Upper lobe of left lung (tissue), 4 donors: ENCODE data around the gene TMEM209.

Source experiments
- CTCF ChIP-seq, 6 experiments: fragments of 450-650 bp in 4 of 6; fragments of 200-600 bp in 2 of 6; sonication (generic) in 2 of 6; IDR thresholded peaks; one replicate each; pipeline ENCODE4 v1.5.1; 2016 to 2019; ENCODE audit warnings: antibody characterized with exemption in 6 of 6
- POLR2A ChIP-seq, 4 donors: fragments of 450-650 bp; IDR thresholded peaks; one replicate each; pipeline ENCODE4 v1.5.1; 2016 to 2017; ENCODE audit warnings: antibody characterized with exemption in 4 of 4, mild to moderate bottlenecking in 2 of 4

- TF ChIP-seq POLR2A (IDR thresholded peaks at IDR 0.05) (no peak), CTCF (IDR thresholded peaks at IDR 0.05) (no peak)
Observed at GRCh38 chr7:130143334-130143732, 61.9 kb downstream of the TMEM209 start.
